GM12878 (cell line): ENCODE measurements around the gene MAP3K4. TPM values are rescaled to one million over a fixed set of nuclear protein-coding genes. Genes with fewer than 3 reads are reported as not detected.

Experiments used
- ATAC-seq: fragments of 200-7000 bp; cut with Tn5 transposase; 3 replicates; pipeline ENCODE4 v1.9.1; 2020; ENCODE audit warnings: mild to moderate bottlenecking, moderate library complexity
- BruUV-seq: library from RNA; stranded (reverse); fragments of 400-500 nt; replicated peaks from 2 replicates; lab custom pipeline; 2021; lab: Mats Ljungman, UMichigan
- CTCF ChIA-PET: fragments of 300-600 bp; sonication (Branson Sonifier 250); formaldehyde crosslinking; extraction: SDS; loops from one replicate; lab custom pipeline; 2021; ENCODE audit warnings: inconsistent platforms; lab: Yijun Ruan, JAX
- POLR2A ChIA-PET: fragments of 350-600 bp; formaldehyde crosslinking; extraction: SDS; loops from one replicate; lab custom pipeline; 2021; ENCODE audit warnings: inconsistent platforms; lab: Charles Lee
- RAD21 ChIA-PET: fragments of 300-600 bp; sonication (Branson Sonifier 250); formaldehyde crosslinking; loops from one replicate; lab custom pipeline; 2023; ENCODE audit warnings: antibody characterized with exemption; ENCODE audit not compliant: unreplicated experiment; lab: Charles Lee
- SMC1A ChIA-PET: fragments of 300-600 bp; sonication (Branson Sonifier 250); formaldehyde crosslinking; loops from one replicate; lab custom pipeline; 2023; ENCODE audit not compliant: unreplicated experiment, uncharacterized antibody; lab: Charles Lee
- DNase-seq: peaks from one replicate; pipeline ENCODE4 v3.0.0-alpha.2; 2011; ENCODE audit warnings: low read depth, low spot score
- FAIRE-seq: peaks from 3 replicates; lab custom pipeline; 2011; peaks lifted over from hg19 to GRCh38; lab: Jason Lieb, UNC
- H2AFZ ChIP-seq: 2 replicates; pipeline ENCODE4 v1.6.0; 2011; ENCODE audit warnings: low read depth, low read length, control low read depth; ENCODE audit not compliant: control insufficient read depth
- H3K27ac ChIP-seq: 2 replicates; pipeline ENCODE4 v1.5.1; 2011; ENCODE audit warnings: control low read depth; ENCODE audit not compliant: control insufficient read depth, insufficient read depth
- H3K27me3 ChIP-seq, 2 experiments: replicated peaks in 1 of 2; 2 replicates each; pipeline versions ENCODE4 v1.6.0 to v1.6.1; 2011; ENCODE audit warnings: low read length in 1 of 2; ENCODE audit not compliant: control insufficient read depth in 2 of 2, insufficient read depth in 2 of 2
- H3K36me3 ChIP-seq, 2 experiments: 2 replicates each; pipeline ENCODE4 v1.5.1; 2011; ENCODE audit warnings: low read length in 1 of 2; ENCODE audit not compliant: control insufficient read depth in 2 of 2, insufficient read depth in 2 of 2
- H3K4me1 ChIP-seq: 2 replicates; pipeline ENCODE4 v1.6.1; 2011; ENCODE audit warnings: mild to moderate bottlenecking, low read length, moderate library complexity, mixed read lengths; ENCODE audit not compliant: control insufficient read depth, insufficient read depth
- H3K4me2 ChIP-seq: 2 replicates; pipeline ENCODE4 v1.6.0; 2011; ENCODE audit warnings: control low read depth; ENCODE audit not compliant: control insufficient read depth, insufficient read depth
- H3K4me3 ChIP-seq: fragments of 200-600 bp; sonication (generic); 2 replicates; pipeline ENCODE4 v1.5.1; 2016
- H3K79me2 ChIP-seq: 2 replicates; pipeline ENCODE4 v1.6.0; 2011; ENCODE audit warnings: low read length; ENCODE audit not compliant: control insufficient read depth, insufficient read depth
- H3K9ac ChIP-seq: 2 replicates; pipeline ENCODE4 v1.8.0; 2011; ENCODE audit warnings: low read length, control low read depth, mixed read lengths; ENCODE audit not compliant: control insufficient read depth, insufficient read depth
- H3K9me3 ChIP-seq: replicated peaks from 3 replicates; pipeline ENCODE4 v1.5.1; 2011; ENCODE audit warnings: mild to moderate bottlenecking, low read length; ENCODE audit not compliant: control insufficient read depth, insufficient read depth
- H4K20me1 ChIP-seq: 2 replicates; pipeline ENCODE4 v1.6.0; 2011; ENCODE audit not compliant: control insufficient read depth, insufficient read depth
- CHD1 ChIP-seq: IDR thresholded peaks from 2 replicates; pipeline ENCODE4 v1.6.1; 2012; ENCODE audit warnings: low read depth, low read length, improper control_type of control experiment
- CHD4 ChIP-seq: fragments of 200-600 bp; sonication (generic); IDR thresholded peaks from 2 replicates; pipeline ENCODE4 v1.6.1; 2016; ENCODE audit warnings: mild to moderate bottlenecking
- HCFC1 ChIP-seq: fragments of 150-350 bp; IDR thresholded peaks from 2 replicates; pipeline ENCODE4 v1.6.1; 2014; ENCODE audit warnings: low read length
- MYB ChIP-seq: fragments of 150-350 bp; IDR thresholded peaks from 2 replicates; pipeline ENCODE4 v1.6.1; 2014; ENCODE audit warnings: mild to moderate bottlenecking, low read depth, low read length, borderline replicate concordance
- NFXL1 ChIP-seq: fragments of 450-650 bp; IDR thresholded peaks from 2 replicates; pipeline ENCODE4 v1.6.1; 2017; ENCODE audit warnings: antibody characterized with exemption, mild to moderate bottlenecking, borderline replicate concordance
- RAD21 ChIP-seq: IDR thresholded peaks from 2 replicates; pipeline ENCODE4 v1.6.1; 2011; ENCODE audit warnings: mild to moderate bottlenecking, low read depth, low read length, moderate library complexity; ENCODE audit not compliant: insufficient read depth
- SIN3A ChIP-seq: IDR thresholded peaks from 2 replicates; pipeline ENCODE4 v1.6.1; 2012; ENCODE audit warnings: low read depth, low read length, improper control_type of control experiment
- SIX5 ChIP-seq: IDR thresholded peaks from 2 replicates; pipeline ENCODE4 v1.6.1; 2011; ENCODE audit warnings: mild to moderate bottlenecking, low read depth, low read length, moderate library complexity; ENCODE audit not compliant: severe bottlenecking
- SMAD5 ChIP-seq: IDR thresholded peaks from 2 replicates; pipeline ENCODE4 v1.6.1; 2016; ENCODE audit warnings: antibody characterized with exemption, low read depth
- SUPT20H ChIP-seq: IDR thresholded peaks from 2 replicates; pipeline ENCODE4 v1.6.1; 2011; ENCODE audit warnings: low read depth, mild to moderate bottlenecking, low read length, moderate library complexity, borderline replicate concordance; ENCODE audit not compliant: control insufficient read depth
- TAF1 ChIP-seq: IDR thresholded peaks from 2 replicates; pipeline ENCODE4 v1.6.1; 2011; ENCODE audit warnings: mild to moderate bottlenecking, low read depth, low read length, borderline replicate concordance
- USF1 ChIP-seq: IDR thresholded peaks from 2 replicates; pipeline ENCODE4 v1.6.1; 2011; ENCODE audit warnings: borderline replicate concordance, low read depth, mild to moderate bottlenecking, moderate library complexity, mixed read lengths, low read length; ENCODE audit not compliant: insufficient read depth; ENCODE audit errors: extremely low read length
- YBX1 ChIP-seq: fragments of 450-650 bp; IDR thresholded peaks from 2 replicates; pipeline ENCODE4 v1.6.1; 2016; ENCODE audit warnings: antibody characterized with exemption
- ZBTB40 ChIP-seq: fragments of 450-650 bp; IDR thresholded peaks from 2 replicates; pipeline ENCODE4 v1.6.1; 2016; ENCODE audit warnings: mild to moderate bottlenecking, moderate library complexity, borderline replicate concordance
- WGBS: methylation state at CpG from one replicate; pipeline ENCODE4 v1.1.6; 2016; ENCODE audit warnings: low lambda C conversion rate; ENCODE audit not compliant: insufficient replicate concordance, insufficient coverage; ENCODE audit errors: missing lambda C conversion rate; 5-methylcytosine and 5-hydroxymethylcytosine counted together
- in situ Hi-C: fragments of 300-500 bp; cut with MboI; formaldehyde crosslinking; loops from 9 replicates; pipeline ENCODE4 v1.14.3; 2018; ENCODE audit warnings: mixed read lengths
- intact Hi-C: fragments of 100-400 bp; cut with micrococcal nuclease; formaldehyde crosslinking; loops from one replicate; pipeline ENCODE4 v1.14.2; 2022; ENCODE audit not compliant: unreplicated experiment
- polyA plus RNA-seq, 11 experiments: library from polyadenylated mRNA; depleted of rRNA in 4 of 11; unstranded in 6 of 11; stranded (reverse) in 5 of 11; fragments of >200 nt; fragmentation: Nextera tagmentation in 4 of 11; fragmentation: Illumina TruSeq in 1 of 11; extraction: Ambion mirVana in 4 of 11; extraction: Trizol in 1 of 11; gene quantifications; 1 replicate in 1 of 11; 2 replicates in 10 of 11; pipeline versions ENCODE4 v1.2.1 to v1.2.3, GENCODE V29; 2011 to 2016; ENCODE audit warnings: inconsistent platforms in 2 of 11, missing spikeins in 2 of 11, low read depth in 1 of 11
- total RNA-seq, 4 experiments: library from RNA; depleted of rRNA in 3 of 4; stranded (reverse); fragments of >200 nt in 3 of 4; fragmentation: Illumina TruSeq in 1 of 4; extraction: Trizol in 1 of 4; gene quantifications; 2 replicates each; pipeline versions ENCODE4 v1.2.1 to v1.2.3, GENCODE V29; 2013 to 2021

MAP3K4 gene
- total and polyA plus RNA-seq, 10 of the 15 experiments (the other 5 are each of a cell fraction or from before 2014, with no cell fraction given): 14.0 to 44.5 (median 23.1) TPM

GRCh38 chr6:161163466-161164181 lies 172.1 kb downstream of the MAP3K4 start (continued):
- TF ChIP-seq CHD1: no peak
- TF ChIP-seq HCFC1: no peak
- TF ChIP-seq SIN3A: no peak

- no peak for DNase-seq
- H3K4me3 ChIP-seq: no peak overlapping the region
- RAD21 ChIA-PET: no interaction called here
- no peak overlapping the region for H2AFZ ChIP-seq
- no peak for ATAC-seq
- no peaks in the 10 kb centered on the region; a peak in 1 of 4 replicates for H3K27me3 ChIP-seq
- H3K36me3 ChIP-seq: no peaks in the 10 kb centered on the region
- no peaks in the 10 kb centered on the region for H4K20me1 ChIP-seq
- in situ Hi-C loops: no loop called here
- H3K9me3 ChIP-seq: no peaks in the 10 kb centered on the region
- H3K9ac ChIP-seq: no peak overlapping the region
- TF ChIP-seq TAF1 (no peak), NFXL1 (no peak), ZBTB40 (no peak), SIX5 (no peak), SMAD5 (no peak), CHD4 (no peak), USF1 (no peak), MYB (no peak), YBX1 (no peak), SUPT20H (no peak), RAD21 (no peak)
- SMC1A ChIA-PET: no interaction called here
- BruUV-seq: no TSS peak
- POLR2A ChIA-PET: no interaction called here
- intact Hi-C loops: no loop called here
- no peak for FAIRE-seq
- CTCF ChIA-PET: interaction anchor here (1.3 kb wide), 1 partner anchor 207 kb away, joined by 3 read pairs; no protein-coding TSS in a partner anchor
- H3K27ac ChIP-seq: no peak overlapping the region
- no peak overlapping the region for H3K4me2 ChIP-seq
- 54% methylated on average over 9 of the region's 9 CpGs for WGBS
- peaks cover 1% of the 10 kb centered on the region; the same call in 1 of the 2 replicates for H3K4me1 ChIP-seq
- H3K79me2 ChIP-seq: no peaks in the 10 kb centered on the region
These were observed 172.6 kb downstream of the MAP3K4 start for GRCh38 chr6:161164182-161164625.
